HEK293 (cell line): ENCODE measurements around the gene EXOC7.

Source experiments
- CTCF ChIA-PET: fragments of 350-600 bp; formaldehyde crosslinking; extraction: SDS; loops from one replicate; lab custom pipeline; 2021; ENCODE audit warnings: antibody characterized with exemption; lab: Yijun Ruan, JAX
- POLR2A ChIA-PET: fragments of 300-600 bp; formaldehyde crosslinking; extraction: SDS; loops from one replicate; lab custom pipeline; 2020; ENCODE audit warnings: antibody characterized with exemption, inconsistent platforms; lab: Yijun Ruan, JAX
- H3K27ac ChIP-seq: fragments of 200-500 bp; sonication (Bioruptor generic); 2 replicates; pipeline ENCODE4 v1.5.1; 2014; ENCODE audit warnings: low read depth, low read length, control low read depth, inconsistent platforms; ENCODE audit errors: extremely low read depth
- H3K36me3 ChIP-seq, 2 experiments: fragments of 200-500 bp in 1 of 2; sonication (Bioruptor generic) in 1 of 2; 1 replicate in 1 of 2; 2 replicates in 1 of 2; pipeline ENCODE4 v1.5.1; 2014 to 2017; ENCODE audit warnings: inconsistent platforms in 2 of 2, low read length in 2 of 2; ENCODE audit not compliant: control insufficient read depth in 2 of 2, insufficient read depth in 1 of 2
- H3K4me1 ChIP-seq: fragments of 200-500 bp; sonication (Bioruptor generic); 2 replicates; pipeline ENCODE4 v1.5.1; 2014; ENCODE audit warnings: mild to moderate bottlenecking, low read length, inconsistent platforms; ENCODE audit not compliant: control insufficient read depth, insufficient read depth
- H3K4me3 ChIP-seq: 2 replicates; pipeline ENCODE4 v1.5.1; 2011; ENCODE audit warnings: low read depth, mild to moderate bottlenecking, control low read depth, low read length, moderate library complexity
- H3K9me3 ChIP-seq: fragments of 200-500 bp; sonication (Bioruptor generic); 2 replicates; pipeline ENCODE4 v1.5.1; 2014; ENCODE audit warnings: low read depth, low read length, inconsistent platforms; ENCODE audit not compliant: control insufficient read depth, insufficient read depth
- MEIS1 ChIP-seq: sonication (generic); formaldehyde crosslinking; IDR thresholded peaks from 2 replicates; pipeline ENCODE4 v1.8.1; 2022; ENCODE audit warnings: missing genetic modification reagents, mild to moderate bottlenecking, borderline replicate concordance
- ZBTB17 ChIP-seq: fragments of 450-650 bp; formaldehyde crosslinking; IDR thresholded peaks from 2 replicates; pipeline ENCODE4 v1.5.1; 2016; ENCODE audit warnings: missing biosample characterization, missing genetic modification characterization
- ZBTB48 ChIP-seq: fragments of 450-650 bp; formaldehyde crosslinking; IDR thresholded peaks from 2 replicates; pipeline ENCODE4 v1.5.1; 2016; ENCODE audit warnings: missing biosample characterization, missing genetic modification characterization
- ZBTB8A ChIP-seq: fragments of 450-650 bp; formaldehyde crosslinking; IDR thresholded peaks from 2 replicates; pipeline ENCODE4 v1.5.1; 2016; ENCODE audit warnings: missing biosample characterization, missing genetic modification characterization
- ZEB2 ChIP-seq: fragments of 450-650 bp; formaldehyde crosslinking; IDR thresholded peaks from 2 replicates; pipeline ENCODE4 v1.5.1; 2016; ENCODE audit warnings: missing biosample characterization, missing genetic modification characterization
- ZNF157 ChIP-seq: fragments of 450-650 bp; formaldehyde crosslinking; IDR thresholded peaks from 2 replicates; pipeline ENCODE4 v1.5.1; 2016; ENCODE audit warnings: missing biosample characterization, missing genetic modification characterization
- ZNF221 ChIP-seq: fragments of 450-650 bp; formaldehyde crosslinking; IDR thresholded peaks from 2 replicates; pipeline ENCODE4 v1.5.1; 2017; ENCODE audit warnings: missing biosample characterization, missing genetic modification characterization, borderline replicate concordance
- ZNF239 ChIP-seq: fragments of 450-650 bp; formaldehyde crosslinking; IDR thresholded peaks from 2 replicates; pipeline ENCODE4 v1.5.1; 2016; ENCODE audit warnings: missing biosample characterization, missing genetic modification characterization
- ZNF248 ChIP-seq: fragments of 450-650 bp; formaldehyde crosslinking; IDR thresholded peaks from 2 replicates; pipeline ENCODE4 v1.5.1; 2017; ENCODE audit warnings: missing biosample characterization, missing genetic modification characterization
- ZNF335 ChIP-seq: fragments of 450-650 bp; formaldehyde crosslinking; conservative IDR thresholded peaks from 2 replicates; pipeline ENCODE4 v1.5.1; 2016; ENCODE audit warnings: missing biosample characterization, missing genetic modification characterization
- ZNF473 ChIP-seq: fragments of 450-650 bp; formaldehyde crosslinking; IDR thresholded peaks from 2 replicates; pipeline ENCODE4 v1.5.1; 2017; ENCODE audit warnings: missing biosample characterization, missing genetic modification characterization
- ZNF548 ChIP-seq: fragments of 450-650 bp; formaldehyde crosslinking; IDR thresholded peaks from 2 replicates; pipeline ENCODE4 v1.5.1; 2016; ENCODE audit warnings: missing biosample characterization, missing genetic modification characterization
- ZNF600 ChIP-seq: fragments of 450-650 bp; formaldehyde crosslinking; IDR thresholded peaks from 2 replicates; pipeline ENCODE4 v1.5.1; 2016; ENCODE audit warnings: missing biosample characterization, missing genetic modification characterization
- TF ChIP-seq, protein P1 (sequence below): fragments of 450-650 bp; formaldehyde crosslinking; optimal IDR thresholded peaks from 2 replicates; pipeline ENCODE3; 2016; ENCODE audit warnings: missing biosample characterization, mild to moderate bottlenecking, missing genetic modification characterization
- TF ChIP-seq, protein P2 (sequence below): fragments of 450-650 bp; formaldehyde crosslinking; IDR thresholded peaks from 2 replicates; pipeline ENCODE4 v1.5.1; 2016; ENCODE audit warnings: missing biosample characterization, missing genetic modification characterization
- TF ChIP-seq, protein P3 (sequence below): fragments of 450-650 bp; IDR thresholded peaks from 2 replicates; pipeline ENCODE4 v1.5.1; 2018; ENCODE audit warnings: missing biosample characterization, mild to moderate bottlenecking, missing genetic modification characterization
- TF ChIP-seq, protein P4 (sequence below): fragments of 450-650 bp; formaldehyde crosslinking; IDR thresholded peaks from 2 replicates; pipeline ENCODE4 v1.5.1; 2016; ENCODE audit warnings: missing biosample characterization, missing genetic modification characterization
- TF ChIP-seq, protein P5 (sequence below): fragments of 450-650 bp; formaldehyde crosslinking; IDR thresholded peaks from 2 replicates; pipeline ENCODE4 v1.5.1; 2016; ENCODE audit warnings: missing biosample characterization, missing genetic modification characterization
- TF ChIP-seq, protein P6 (sequence below): fragments of 450-650 bp; formaldehyde crosslinking; IDR thresholded peaks from 2 replicates; pipeline ENCODE4; 2016; ENCODE audit warnings: missing biosample characterization, missing genetic modification characterization

Gene EXOC7

DNA sequence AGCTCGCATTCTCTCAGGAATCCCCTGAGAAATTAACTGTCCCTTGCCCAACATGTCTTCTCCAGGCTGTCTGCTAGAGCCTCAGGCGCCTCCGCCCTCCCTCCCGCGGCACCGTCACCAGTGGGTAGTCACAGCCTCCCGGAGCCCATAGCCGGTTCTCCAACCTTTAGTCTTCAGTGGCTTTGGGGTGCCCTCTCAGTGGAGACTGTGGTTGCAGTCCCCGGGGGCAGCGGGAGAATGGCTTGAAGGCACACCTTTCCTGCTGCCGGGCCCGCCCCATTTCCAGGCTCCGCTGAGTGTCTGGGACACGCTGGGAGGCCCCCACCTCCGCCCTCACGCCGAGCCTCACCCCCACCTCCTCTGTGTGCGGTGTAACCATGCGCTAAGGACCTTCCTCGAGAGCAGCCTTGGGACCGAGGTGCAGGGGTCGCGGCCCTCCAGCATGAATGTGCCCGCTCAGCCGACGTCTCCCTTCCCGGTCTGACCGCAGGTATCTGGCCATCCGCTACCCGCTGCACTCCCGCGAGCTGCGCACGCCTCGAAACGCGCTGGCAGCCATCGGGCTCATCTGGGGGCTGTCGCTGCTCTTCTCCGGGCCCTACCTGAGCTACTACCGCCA lies 27.3 kb downstream of the EXOC7 start:
- no peak for TF ChIP-seq ZNF221 (tag by site-specific recombination)
- no peak for TF ChIP-seq ZNF248
- TF ChIP-seq ZNF157, result no peak
- no peak for TF ChIP-seq MEIS1 (CRISPR knock-in tag)
- TF ChIP-seq ZNF548, result no peak
- TF ChIP-seq ZBTB17 (tag by site-specific recombination), result no peak
- Histone ChIP-seq H3K4me3 (no peak overlapping the region), H3K4me1 (peaks cover 8% of the 10 kb centered on the region), H3K9me3 (no peaks in the 10 kb centered on the region), H3K36me3 (no peaks in the 10 kb centered on the region), H3K27ac (no peak overlapping the region)
- CTCF ChIA-PET, result interaction anchor here (0.6 to 1.6 kb wide), 5 partner anchors 8 to 423 kb away, joined by 3 to 7 read pairs (median 4); no protein-coding TSS in a partner anchor
- POLR2A ChIA-PET, result interaction anchor here (0.5 to 1.4 kb wide), 2 partner anchors 62 to 120 kb away, joined by 3 to 5 read pairs; no protein-coding TSS in a partner anchor

DNA sequence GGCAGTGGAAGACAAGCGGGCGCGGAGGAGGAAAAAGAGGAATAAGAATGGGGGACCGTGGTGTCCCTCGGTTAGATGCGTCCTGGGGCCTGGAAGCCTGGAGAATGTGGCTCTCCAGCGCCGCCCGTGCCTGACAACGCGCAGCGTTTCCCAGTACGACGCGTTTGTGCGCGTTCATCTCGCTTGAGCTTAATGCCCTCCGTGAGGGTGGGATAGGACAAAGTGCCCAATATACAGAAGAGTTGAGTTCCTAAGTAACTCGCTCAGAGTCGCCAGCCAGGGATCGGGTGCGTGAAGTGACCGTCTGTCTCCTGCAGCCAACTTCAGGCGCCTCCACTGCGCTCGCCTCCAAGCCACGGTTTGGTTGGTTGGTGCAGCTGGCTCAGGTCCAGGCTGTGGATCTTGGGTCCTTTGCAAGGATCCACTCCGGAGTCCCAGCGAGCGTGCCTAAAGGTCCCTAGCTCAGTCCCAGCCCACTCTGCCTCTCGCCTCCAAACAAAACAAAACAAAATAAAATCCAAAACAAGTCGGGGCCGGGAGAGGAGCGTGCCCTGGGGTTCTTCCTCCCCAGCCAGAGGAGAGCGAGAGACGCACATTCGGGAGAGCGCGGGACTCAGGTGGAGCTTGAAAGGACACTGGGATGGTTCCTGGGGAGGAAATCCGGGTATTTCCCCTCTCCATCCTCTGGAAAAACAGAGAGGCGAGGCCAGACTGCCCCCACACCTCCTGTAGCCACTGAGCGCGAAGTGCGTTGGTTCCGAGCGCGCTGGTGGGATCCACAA lies 28.0 kb downstream of the EXOC7 start:
- ChIA-PET CTCF (interaction anchor here (0.6 to 1.6 kb wide), 6 partner anchors 9 to 424 kb away, joined by 3 to 7 read pairs (median 4); no protein-coding TSS in a partner anchor), POLR2A (interaction anchor here (1.4 kb wide), 1 partner anchor 61 kb away, joined by 5 read pairs; no protein-coding TSS in a partner anchor)
- H3K4me1 ChIP-seq, result peaks cover 11% of the 10 kb centered on the region
- TF ChIP-seq ZNF239 (tag by site-specific recombination) (no peak), ZNF221 (tag by site-specific recombination) (no peak), ZBTB8A (tag by site-specific recombination) (no peak), ZNF600 (0 out of 2 replicates have a peak, but pooled peaks have one; percentile 16), ZNF473 (tag by site-specific recombination) (no peak), ZEB2 (no peak), ZNF335 (tag by site-specific recombination) (peak; percentile 83), ZBTB48 (0 out of 2 replicates have a peak, but pooled peaks have one; percentile 29)
- TF ChIP-seq, protein P1, sequence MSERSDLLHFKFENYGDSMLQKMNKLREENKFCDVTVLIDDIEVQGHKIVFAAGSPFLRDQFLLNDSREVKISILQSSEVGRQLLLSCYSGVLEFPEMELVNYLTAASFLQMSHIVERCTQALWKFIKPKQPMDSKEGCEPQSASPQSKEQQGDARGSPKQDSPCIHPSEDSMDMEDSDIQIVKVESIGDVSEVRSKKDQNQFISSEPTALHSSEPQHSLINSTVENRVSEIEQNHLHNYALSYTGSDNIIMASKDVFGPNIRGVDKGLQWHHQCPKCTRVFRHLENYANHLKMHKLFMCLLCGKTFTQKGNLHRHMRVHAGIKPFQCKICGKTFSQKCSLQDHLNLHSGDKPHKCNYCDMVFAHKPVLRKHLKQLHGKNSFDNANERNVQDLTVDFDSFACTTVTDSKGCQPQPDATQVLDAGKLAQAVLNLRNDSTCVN (tag by site-specific recombination), result peak; percentile 20
- TF ChIP-seq, protein P2, sequence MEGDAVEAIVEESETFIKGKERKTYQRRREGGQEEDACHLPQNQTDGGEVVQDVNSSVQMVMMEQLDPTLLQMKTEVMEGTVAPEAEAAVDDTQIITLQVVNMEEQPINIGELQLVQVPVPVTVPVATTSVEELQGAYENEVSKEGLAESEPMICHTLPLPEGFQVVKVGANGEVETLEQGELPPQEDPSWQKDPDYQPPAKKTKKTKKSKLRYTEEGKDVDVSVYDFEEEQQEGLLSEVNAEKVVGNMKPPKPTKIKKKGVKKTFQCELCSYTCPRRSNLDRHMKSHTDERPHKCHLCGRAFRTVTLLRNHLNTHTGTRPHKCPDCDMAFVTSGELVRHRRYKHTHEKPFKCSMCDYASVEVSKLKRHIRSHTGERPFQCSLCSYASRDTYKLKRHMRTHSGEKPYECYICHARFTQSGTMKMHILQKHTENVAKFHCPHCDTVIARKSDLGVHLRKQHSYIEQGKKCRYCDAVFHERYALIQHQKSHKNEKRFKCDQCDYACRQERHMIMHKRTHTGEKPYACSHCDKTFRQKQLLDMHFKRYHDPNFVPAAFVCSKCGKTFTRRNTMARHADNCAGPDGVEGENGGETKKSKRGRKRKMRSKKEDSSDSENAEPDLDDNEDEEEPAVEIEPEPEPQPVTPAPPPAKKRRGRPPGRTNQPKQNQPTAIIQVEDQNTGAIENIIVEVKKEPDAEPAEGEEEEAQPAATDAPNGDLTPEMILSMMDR (tag by site-specific recombination), result peak; percentile 78
- TF ChIP-seq, protein P3, sequence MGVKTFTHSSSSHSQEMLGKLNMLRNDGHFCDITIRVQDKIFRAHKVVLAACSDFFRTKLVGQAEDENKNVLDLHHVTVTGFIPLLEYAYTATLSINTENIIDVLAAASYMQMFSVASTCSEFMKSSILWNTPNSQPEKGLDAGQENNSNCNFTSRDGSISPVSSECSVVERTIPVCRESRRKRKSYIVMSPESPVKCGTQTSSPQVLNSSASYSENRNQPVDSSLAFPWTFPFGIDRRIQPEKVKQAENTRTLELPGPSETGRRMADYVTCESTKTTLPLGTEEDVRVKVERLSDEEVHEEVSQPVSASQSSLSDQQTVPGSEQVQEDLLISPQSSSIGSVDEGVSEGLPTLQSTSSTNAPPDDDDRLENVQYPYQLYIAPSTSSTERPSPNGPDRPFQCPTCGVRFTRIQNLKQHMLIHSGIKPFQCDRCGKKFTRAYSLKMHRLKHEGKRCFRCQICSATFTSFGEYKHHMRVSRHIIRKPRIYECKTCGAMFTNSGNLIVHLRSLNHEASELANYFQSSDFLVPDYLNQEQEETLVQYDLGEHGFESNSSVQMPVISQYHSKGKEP, result no peak
- TF ChIP-seq, protein P4, sequence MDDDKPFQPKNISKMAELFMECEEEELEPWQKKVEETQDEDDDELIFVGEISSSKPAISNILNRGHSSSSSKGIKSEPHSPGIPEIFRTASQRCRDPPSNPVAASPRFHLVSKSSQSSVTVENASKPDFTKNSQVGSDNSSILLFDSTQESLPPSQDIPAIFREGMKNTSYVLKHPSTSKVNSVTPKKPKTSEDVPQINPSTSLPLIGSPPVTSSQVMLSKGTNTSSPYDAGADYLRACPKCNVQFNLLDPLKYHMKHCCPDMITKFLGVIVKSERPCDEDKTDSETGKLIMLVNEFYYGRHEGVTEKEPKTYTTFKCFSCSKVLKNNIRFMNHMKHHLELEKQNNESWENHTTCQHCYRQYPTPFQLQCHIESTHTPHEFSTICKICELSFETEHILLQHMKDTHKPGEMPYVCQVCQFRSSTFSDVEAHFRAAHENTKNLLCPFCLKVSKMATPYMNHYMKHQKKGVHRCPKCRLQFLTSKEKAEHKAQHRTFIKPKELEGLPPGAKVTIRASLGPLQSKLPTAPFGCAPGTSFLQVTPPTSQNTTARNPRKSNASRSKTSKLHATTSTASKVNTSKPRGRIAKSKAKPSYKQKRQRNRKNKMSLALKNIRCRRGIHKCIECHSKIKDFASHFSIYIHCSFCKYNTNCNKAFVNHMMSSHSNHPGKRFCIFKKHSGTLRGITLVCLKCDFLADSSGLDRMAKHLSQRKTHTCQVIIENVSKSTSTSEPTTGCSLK, result no peak
- TF ChIP-seq, protein P5, sequence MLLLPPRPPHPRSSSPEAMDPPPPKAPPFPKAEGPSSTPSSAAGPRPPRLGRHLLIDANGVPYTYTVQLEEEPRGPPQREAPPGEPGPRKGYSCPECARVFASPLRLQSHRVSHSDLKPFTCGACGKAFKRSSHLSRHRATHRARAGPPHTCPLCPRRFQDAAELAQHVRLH (tag by site-specific recombination), result no peak
- TF ChIP-seq, protein P6, sequence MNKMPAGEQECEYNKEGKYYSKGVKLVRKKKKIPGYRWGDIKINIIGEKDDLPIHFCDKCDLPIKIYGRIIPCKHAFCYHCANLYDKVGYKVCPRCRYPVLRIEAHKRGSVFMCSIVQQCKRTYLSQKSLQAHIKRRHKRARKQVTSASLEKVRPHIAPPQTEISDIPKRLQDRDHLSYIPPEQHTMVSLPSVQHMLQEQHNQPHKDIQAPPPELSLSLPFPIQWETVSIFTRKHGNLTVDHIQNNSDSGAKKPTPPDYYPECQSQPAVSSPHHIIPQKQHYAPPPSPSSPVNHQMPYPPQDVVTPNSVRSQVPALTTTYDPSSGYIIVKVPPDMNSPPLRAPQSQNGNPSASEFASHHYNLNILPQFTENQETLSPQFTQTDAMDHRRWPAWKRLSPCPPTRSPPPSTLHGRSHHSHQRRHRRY (tag by site-specific recombination), result no peak
- peaks cover 0 to 3% of the 10 kb centered on the region in 2 experiments; a peak in 2 of 3 replicates for H3K36me3 ChIP-seq
- H3K4me3 ChIP-seq, result no peak overlapping the region
- no peaks in the 10 kb centered on the region for H3K9me3 ChIP-seq
- H3K27ac ChIP-seq, result no peak overlapping the region
